ENCODE data around the gene ENOX1.

DNA sequence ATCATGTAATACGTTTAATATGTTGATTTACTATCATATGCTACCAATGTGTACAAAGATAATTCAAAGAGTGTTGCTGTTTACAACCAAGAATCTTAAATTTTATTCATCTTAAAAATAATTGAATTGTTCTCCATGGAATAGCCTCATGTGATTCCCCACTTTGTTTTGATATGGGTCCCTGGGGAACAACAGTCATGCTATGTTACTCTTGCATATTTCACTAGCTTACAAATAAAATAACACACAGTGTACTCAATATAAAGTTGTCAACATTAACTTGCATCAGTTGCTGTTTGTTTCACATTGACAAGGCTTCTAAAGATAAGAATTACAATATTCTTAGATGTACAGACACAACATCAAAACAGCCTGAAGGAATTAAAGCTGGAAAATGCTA, 2.3 kb downstream of the ENOX1 start:
- TF ChIP-seq TCF7L2 (IDR thresholded peaks at IDR 0.05; ENCODE audit: borderline replicate concordance, low read depth, low read length) (no peak), ZNF175 (tag by site-specific recombination; IDR thresholded peaks at IDR 0.05) (no peak), SETDB1 (IDR thresholded peaks at IDR 0.05; ENCODE audit: insufficient read length, low read length) (no peak), OSR2 (tag by site-specific recombination; IDR thresholded peaks at IDR 0.05) (no peak)

Measured in HEK293 (cell line).